Heart left ventricle (tissue), 13 donors: ENCODE data around the gene CTTNBP2.

Experiments used
- POLR2A ChIP-seq, 2 donors: fragments of 450-650 bp; IDR thresholded peaks; one replicate each; pipeline ENCODE4 v1.6.1; 2017; ENCODE audit warnings: antibody characterized with exemption in 2 of 2, mild to moderate bottlenecking in 2 of 2, moderate library complexity in 2 of 2
- TF ChIP-seq, protein P1 (sequence below), 12 donors: fragments of 200-600 bp; sonication (generic) in 4 of 12; IDR thresholded peaks; one replicate each; pipeline versions ENCODE4 v1.5.0 to v1.8.0; 2018 to 2022; ENCODE audit warnings: antibody characterized with exemption in 12 of 12, mild to moderate bottlenecking in 5 of 12
- donor health status: ischemic (EF 13 %, LVEDD 7.1; RV severe dilation, severe dysfunction).
- donor health status: DM: no; HTN: yes; CAD: no.
- donor health status: DM: no; HTN: no; CAD: no.
- donor health status: ischemic (EF 25% LVEDD 6.9; RV normal size, moderate dysfunction).
- donor health status: ischemic (EF 25% LVEDD 5.7; RV mildly dilated, moderate dysfunction).
- donor health status: ischemic (EF 35%, LVEDD 5.7; RV mildly dilated, moderate dysfunction).
- donor health status: nonischemic (EF 11% LVEDD 7.7; RV severe dilation, severe dysfunction).
- donor health status: DM: yes; HTN: yes; CAD: no.
- donor health status: PGD.
- donor health status: ischemic (EF 29% LVEDD 5.4; RV normal size, mild dysfunction).
- donor health status: nonischemic (EF 23%, LVEDD 6.1; RV moderate dilation, normal function).

DNA sequence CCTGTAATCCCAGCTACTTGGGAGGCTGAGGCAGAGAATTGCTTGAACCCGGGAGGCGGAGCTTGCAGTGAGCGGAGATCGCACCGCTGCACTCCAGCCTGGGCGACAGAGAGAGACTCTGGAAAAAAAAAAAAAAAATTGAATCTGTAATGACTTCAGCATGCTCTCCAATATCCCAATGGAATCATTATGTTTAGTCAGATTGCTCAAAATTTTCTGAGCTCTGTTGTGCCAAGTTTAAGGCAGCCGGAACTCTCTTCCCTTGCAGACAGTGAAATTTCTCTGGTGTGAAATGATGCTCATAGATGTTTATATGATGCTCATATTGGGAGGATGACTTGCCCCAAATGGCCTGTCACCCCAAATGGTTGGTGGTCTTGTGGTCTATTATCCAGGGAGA, 180.9 kb downstream of the CTTNBP2 start:
- no peak for TF ChIP-seq POLR2A (IDR thresholded peaks at IDR 0.05)
- TF ChIP-seq, protein P1, sequence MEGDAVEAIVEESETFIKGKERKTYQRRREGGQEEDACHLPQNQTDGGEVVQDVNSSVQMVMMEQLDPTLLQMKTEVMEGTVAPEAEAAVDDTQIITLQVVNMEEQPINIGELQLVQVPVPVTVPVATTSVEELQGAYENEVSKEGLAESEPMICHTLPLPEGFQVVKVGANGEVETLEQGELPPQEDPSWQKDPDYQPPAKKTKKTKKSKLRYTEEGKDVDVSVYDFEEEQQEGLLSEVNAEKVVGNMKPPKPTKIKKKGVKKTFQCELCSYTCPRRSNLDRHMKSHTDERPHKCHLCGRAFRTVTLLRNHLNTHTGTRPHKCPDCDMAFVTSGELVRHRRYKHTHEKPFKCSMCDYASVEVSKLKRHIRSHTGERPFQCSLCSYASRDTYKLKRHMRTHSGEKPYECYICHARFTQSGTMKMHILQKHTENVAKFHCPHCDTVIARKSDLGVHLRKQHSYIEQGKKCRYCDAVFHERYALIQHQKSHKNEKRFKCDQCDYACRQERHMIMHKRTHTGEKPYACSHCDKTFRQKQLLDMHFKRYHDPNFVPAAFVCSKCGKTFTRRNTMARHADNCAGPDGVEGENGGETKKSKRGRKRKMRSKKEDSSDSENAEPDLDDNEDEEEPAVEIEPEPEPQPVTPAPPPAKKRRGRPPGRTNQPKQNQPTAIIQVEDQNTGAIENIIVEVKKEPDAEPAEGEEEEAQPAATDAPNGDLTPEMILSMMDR (IDR thresholded peaks at IDR 0.05) = no peak
